NCI-H2227 treated with DMSO at 0.1 percent for 48 hours (cell line): Measurements from ENCODE around the gene ABAT.
"Not testable (repeated sequence)": the region's sequence is repeated elsewhere in the genome, so short reads cannot be mapped to it uniquely, and the experiment has no call there.

Source experiments
- DNase-seq: peaks from one replicate; lab custom pipeline; 2025; lab: John Stamatoyannopoulos, UW

The ABAT gene

GRCh38 chr16:8649829-8650554 is 24.4 kb upstream of the ABAT start:
- DNase-seq, result no peak

GRCh38 chr16:8651958-8652357 is 22.5 kb upstream of the ABAT start:
- not testable (repeated sequence) for DNase-seq

- DNase-seq, result no peak
Measured at GRCh38 chr16:8655184-8655717, 19.2 kb upstream of the ABAT start.

- no peak for DNase-seq
Measured at GRCh38 chr16:8656376-8656775, 18.0 kb upstream of the ABAT start.

GRCh38 chr16:8660841-8661301 is 13.5 kb upstream of the ABAT start:
- DNase-seq, result peak; percentile 55

- no peak for DNase-seq
Measured at GRCh38 chr16:8661703-8662102, 12.7 kb upstream of the ABAT start.

- DNase-seq, result no peak
Measured at GRCh38 chr16:8663192-8664089, 11.0 kb upstream of the ABAT start.

GRCh38 chr16:8665529-8665928 is 8.9 kb upstream of the ABAT start:
- no peak for DNase-seq

GRCh38 chr16:8667492-8667891 is 6.9 kb upstream of the ABAT start:
- no peak for DNase-seq

GRCh38 chr16:8668113-8668512 is 6.3 kb upstream of the ABAT start:
- DNase-seq, result no peak

GRCh38 chr16:8669481-8669880 is 4.9 kb upstream of the ABAT start:
- DNase-seq, result no peak

GRCh38 chr16:8670014-8670560 is 4.3 kb upstream of the ABAT start:
- no peak for DNase-seq

- DNase-seq, result no peak
Measured at GRCh38 chr16:8673611-8674412, 605 bp upstream of the ABAT start.

GRCh38 chr16:8675183-8676159 is 1.1 kb downstream of the ABAT start:
- no peak for DNase-seq

- no peak for DNase-seq
Measured at GRCh38 chr16:8676160-8676547, 1.7 kb downstream of the ABAT start.

- DNase-seq, result no peak
Measured at GRCh38 chr16:8676737-8677375, 2.4 kb downstream of the ABAT start.

- no peak for DNase-seq
Measured at GRCh38 chr16:8677481-8677880, 3.1 kb downstream of the ABAT start.

- no peak for DNase-seq
Measured at GRCh38 chr16:8678068-8678927, 3.9 kb downstream of the ABAT start.

- no peak for DNase-seq
Measured at GRCh38 chr16:8679151-8679550, 4.7 kb downstream of the ABAT start.
